Hepatocyte (in vitro differentiated cells): ENCODE data around the gene CRISPLD2. TPM values are rescaled to one million over a fixed set of nuclear protein-coding genes. Genes with fewer than 3 reads are reported as not detected.

Experiments used
- DNase-seq: peaks from one replicate; pipeline ENCODE4 v3.0.0-alpha.2; 2016; ENCODE audit warnings: low spot score
- H2AFZ ChIP-seq: fragments of 200-600 bp; sonication (generic); 2 replicates; pipeline ENCODE4 v1.6.0; 2016; ENCODE audit warnings: antibody characterized with exemption, mild to moderate bottlenecking
- H3K27ac ChIP-seq: fragments of 200-600 bp; sonication (generic); 2 replicates; pipeline ENCODE4 v1.5.1; 2016; ENCODE audit warnings: mild to moderate bottlenecking
- H3K27me3 ChIP-seq: fragments of 200-600 bp; sonication (generic); 2 replicates; pipeline ENCODE4 v1.6.1; 2016
- H3K36me3 ChIP-seq: fragments of 200-600 bp; sonication (generic); replicated peaks from 2 replicates; pipeline ENCODE4 v1.5.1; 2016; ENCODE audit warnings: low read depth; ENCODE audit not compliant: insufficient read depth
- H3K4me1 ChIP-seq: fragments of 200-600 bp; sonication (generic); 2 replicates; pipeline ENCODE4 v1.5.1; 2016; ENCODE audit warnings: mild to moderate bottlenecking, moderate library complexity; ENCODE audit not compliant: insufficient read depth
- H3K4me2 ChIP-seq: fragments of 200-600 bp; sonication (generic); 2 replicates; pipeline ENCODE4 v1.6.0; 2016
- H3K4me3 ChIP-seq: fragments of 200-600 bp; sonication (generic); 2 replicates; pipeline ENCODE4 v1.5.1; 2016; ENCODE audit warnings: mild to moderate bottlenecking
- H3K79me2 ChIP-seq: fragments of 200-600 bp; sonication (generic); 2 replicates; pipeline ENCODE4 v1.6.0; 2017; ENCODE audit warnings: mild to moderate bottlenecking
- H3K9me2 ChIP-seq: fragments of 200-600 bp; sonication (generic); replicated peaks from 2 replicates; pipeline ENCODE4 v1.6.0; 2017; ENCODE audit warnings: mild to moderate bottlenecking; ENCODE audit not compliant: insufficient read depth
- H3K9me3 ChIP-seq: fragments of 200-600 bp; sonication (generic); 2 replicates; pipeline ENCODE4 v1.5.1; 2016; ENCODE audit warnings: low read depth, mild to moderate bottlenecking
- H4K20me1 ChIP-seq: fragments of 200-600 bp; sonication (generic); 2 replicates; pipeline ENCODE4 v1.6.0; 2016; ENCODE audit warnings: mild to moderate bottlenecking; ENCODE audit not compliant: insufficient read depth, poor library complexity, severe bottlenecking
- CTCF ChIP-seq: fragments of 200-600 bp; sonication (generic); IDR thresholded peaks from 2 replicates; pipeline ENCODE4 v1.5.1; 2016; ENCODE audit warnings: antibody characterized with exemption, mild to moderate bottlenecking; ENCODE audit not compliant: poor library complexity
- EZH2 ChIP-seq: fragments of 200-600 bp; sonication (generic); IDR thresholded peaks from 2 replicates; pipeline ENCODE4 v1.6.1; 2016; ENCODE audit warnings: antibody characterized with exemption, mild to moderate bottlenecking, borderline replicate concordance
- EZH2phosphoT487 ChIP-seq: fragments of 200-600 bp; sonication (generic); IDR thresholded peaks from one replicate; pipeline ENCODE4 v1.6.1; 2018; ENCODE audit warnings: antibody characterized with exemption, mild to moderate bottlenecking, low read depth, moderate library complexity; ENCODE audit not compliant: unreplicated experiment, severe bottlenecking
- WGBS: methylation state at CpG from one replicate; pipeline ENCODE4 v1.1.6; 2016; ENCODE audit warnings: low lambda C conversion rate; ENCODE audit errors: missing lambda C conversion rate; 5-methylcytosine and 5-hydroxymethylcytosine counted together
- polyA plus RNA-seq: library from polyadenylated mRNA; unstranded; fragments of >200 nt; fragmentation: Nextera tagmentation; extraction: Ambion mirVana; gene quantifications from 2 replicates; pipeline ENCODE4 v1.2.1, GENCODE V29; 2016
- total RNA-seq: library from RNA; depleted of rRNA; stranded (reverse); fragments of >200 nt; gene quantifications from 2 replicates; pipeline ENCODE4 v1.2.3, GENCODE V29; 2014

Gene CRISPLD2
- total and polyA plus RNA-seq, 2 experiments from 2014 or later, result 281 to 315 TPM

DNA sequence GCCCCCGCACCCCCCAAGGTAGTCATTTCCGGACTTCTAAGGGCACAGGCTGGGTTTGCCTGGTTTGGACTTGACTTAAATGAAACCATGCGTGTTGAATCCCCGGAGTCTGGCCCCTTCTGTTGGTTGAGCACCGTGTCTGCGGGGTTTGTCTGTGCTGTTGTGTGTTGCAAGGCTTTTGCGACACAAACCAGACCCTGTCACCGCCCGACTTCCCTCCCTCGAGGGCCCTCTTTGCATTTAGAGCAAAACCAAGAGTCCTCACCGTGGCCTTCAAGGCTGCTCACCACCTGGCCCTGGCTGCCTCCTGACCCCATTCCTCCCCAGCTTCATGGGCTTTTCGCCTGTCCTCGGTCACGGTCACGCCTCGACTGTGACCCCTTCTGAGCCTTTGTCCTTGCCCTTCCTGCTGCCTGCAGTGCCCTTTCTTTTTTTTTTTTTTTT is 7.4 kb downstream of the CRISPLD2 start:
- H2AFZ ChIP-seq, result no peak overlapping the region
- DNase-seq, result peak; percentile 62
- H3K79me2 ChIP-seq, result peaks cover 68% of the 10 kb centered on the region
- no peaks in the 10 kb centered on the region for H3K36me3 ChIP-seq
- peaks cover 3% of the 10 kb centered on the region for H4K20me1 ChIP-seq
- TF ChIP-seq EZH2 (no peak), EZH2phosphoT487 (no peak), CTCF (no peak)
- peak overlapping the region; percentile 96 for H3K27ac ChIP-seq
- peaks cover 47% of the 10 kb centered on the region for H3K4me1 ChIP-seq
- H3K9me3 ChIP-seq, result no peaks in the 10 kb centered on the region
- H3K27me3 ChIP-seq, result no peaks in the 10 kb centered on the region
- H3K9me2 ChIP-seq, result no peaks in the 10 kb centered on the region
- H3K4me2 ChIP-seq, result peak overlapping the region; percentile 59
- H3K4me3 ChIP-seq, result no peak overlapping the region
- WGBS, result 45% methylated on average over 16 of the region's 16 CpGs

DNA sequence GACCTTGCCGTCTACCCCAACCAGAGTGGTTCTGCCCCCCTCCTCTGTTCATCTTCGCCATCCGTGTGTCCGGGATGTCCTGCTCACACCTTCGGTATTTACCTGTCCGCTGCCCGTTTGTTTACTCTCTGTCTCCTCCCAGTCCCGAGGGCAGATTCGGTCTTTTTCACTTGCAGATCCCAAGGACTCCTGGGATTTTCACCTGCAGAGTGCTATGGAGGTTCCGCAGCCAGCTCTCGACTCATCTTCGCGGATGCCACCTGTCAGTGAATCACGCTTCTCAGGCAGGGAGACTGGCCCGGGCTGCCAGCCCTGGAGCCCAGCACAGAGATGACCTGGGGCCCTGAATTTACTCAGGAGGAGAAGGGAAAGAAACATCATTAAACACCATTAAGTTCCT is 8.1 kb downstream of the CRISPLD2 start:
- TF ChIP-seq EZH2 (no peak), EZH2phosphoT487 (no peak), CTCF (no peak)
- Histone ChIP-seq H3K79me2 (peaks cover 61% of the 10 kb centered on the region), H3K9me3 (no peaks in the 10 kb centered on the region), H3K4me2 (peak overlapping the region; percentile 49), H3K36me3 (no peaks in the 10 kb centered on the region), H3K4me3 (no peak overlapping the region), H3K27ac (peak overlapping the region; percentile 96), H2AFZ (no peak overlapping the region), H3K27me3 (no peaks in the 10 kb centered on the region), H3K4me1 (peaks cover 46% of the 10 kb centered on the region), H3K9me2 (no peaks in the 10 kb centered on the region), H4K20me1 (peaks cover 3% of the 10 kb centered on the region)
- 74% methylated on average over 15 of the region's 15 CpGs for WGBS
- DNase-seq, result no peak

- Histone ChIP-seq H2AFZ (no peak overlapping the region), H3K9me3 (no peaks in the 10 kb centered on the region), H4K20me1 (peaks cover 3% of the 10 kb centered on the region), H3K27me3 (no peaks in the 10 kb centered on the region), H3K4me1 (peaks cover 46% of the 10 kb centered on the region), H3K36me3 (no peaks in the 10 kb centered on the region), H3K79me2 (peaks cover 57% of the 10 kb centered on the region), H3K4me3 (no peak overlapping the region), H3K4me2 (peak overlapping the region; percentile 49), H3K27ac (peak overlapping the region; percentile 96), H3K9me2 (no peaks in the 10 kb centered on the region)
- 72% methylated on average over 5 of the region's 5 CpGs for WGBS
- TF ChIP-seq CTCF (no peak), EZH2phosphoT487 (no peak), EZH2 (no peak)
- DNase-seq, result no peak
These were observed 8.5 kb downstream of the CRISPLD2 start for GRCh38 chr16:84828322-84828721.
